RWPE1 (cell line): ENCODE data around the gene OR51A4.
"Not testable (repeated sequence)": the region's sequence is repeated elsewhere in the genome, so short reads cannot be mapped to it uniquely, and the experiment has no call there.

Experiments
- CTCF ChIA-PET: fragments of 350-600 bp; sonication (Branson Sonifier 250); formaldehyde crosslinking; extraction: SDS; loops from one replicate; lab custom pipeline; 2021; lab: Yijun Ruan, JAX
- POLR2A ChIA-PET: fragments of 400-600 bp; formaldehyde crosslinking; extraction: SDS; loops from one replicate; lab custom pipeline; 2020; ENCODE audit warnings: antibody characterized with exemption; ENCODE audit not compliant: low non-redundant PET; lab: Yijun Ruan, JAX
- DNase-seq: peaks from one replicate; pipeline ENCODE4 v3.0.0; 2012; ENCODE audit warnings: low spot score
- H3K27ac ChIP-seq: fragments of 450-650 bp; 2 replicates; pipeline ENCODE4 v1.5.1; 2017
- CTCF ChIP-seq: fragments of 450-650 bp; conservative IDR thresholded peaks from 2 replicates; pipeline ENCODE4 v1.5.1; 2017; ENCODE audit warnings: low read depth, mild to moderate bottlenecking

The OR51A4 gene

GRCh38 chr11:4975436-4975835, 28.0 kb upstream of the OR51A4 start:
- ChIA-PET POLR2A (no interaction called here), CTCF (no interaction called here)
- no peak for TF ChIP-seq CTCF
- no peak overlapping the region for H3K27ac ChIP-seq
- no peak for DNase-seq

- ChIA-PET POLR2A (no interaction called here), CTCF (interaction anchor here (0.8 kb wide), 1 partner anchor 276 kb away, joined by 4 read pairs; no protein-coding TSS in a partner anchor)
- DNase-seq = no peak
- no peak for TF ChIP-seq CTCF
- H3K27ac ChIP-seq = no peak overlapping the region
Measured at GRCh38 chr11:4962816-4963215, 15.4 kb upstream of the OR51A4 start.

GRCh38 chr11:4960877-4961276, 13.5 kb upstream of the OR51A4 start:
- ChIA-PET POLR2A (no interaction called here), CTCF (no interaction called here)
- DNase-seq = no peak
- no peak overlapping the region for H3K27ac ChIP-seq
- TF ChIP-seq CTCF = no peak

GRCh38 chr11:4957396-4957795, 10.0 kb upstream of the OR51A4 start:
- no peak for DNase-seq
- TF ChIP-seq CTCF = no peak
- ChIA-PET POLR2A (no interaction called here), CTCF (no interaction called here)
- no peak overlapping the region for H3K27ac ChIP-seq

- DNase-seq, H3K27ac ChIP-seq, POLR2A ChIA-PET: not testable (repeated sequence)
- CTCF ChIA-PET = interaction anchor here (0.7 kb wide), 1 partner anchor 41 kb away, joined by 3 read pairs; no protein-coding TSS in a partner anchor
Measured at GRCh38 chr11:4955613-4956012, 8.2 kb upstream of the OR51A4 start, which contains the start of gene OR51A2. OR51A2 (minus strand) TSS chr11:4955713; CDS start chr11:4955713, 0 bp downstream.

GRCh38 chr11:4936745-4937144, 10.7 kb downstream of the OR51A4 start:
- no peak for DNase-seq
- TF ChIP-seq CTCF = no peak
- ChIA-PET CTCF (no interaction called here), POLR2A (no interaction called here)
- no peak overlapping the region for H3K27ac ChIP-seq

GRCh38 chr11:4932751-4933150, 14.7 kb downstream of the OR51A4 start:
- CTCF ChIA-PET = no interaction called here
- no peak for DNase-seq

More at GRCh38 chr11:4932751-4933150, 14.7 kb downstream of the OR51A4 start:
- no peak overlapping the region for H3K27ac ChIP-seq
- TF ChIP-seq CTCF = no peak
- POLR2A ChIA-PET = no interaction called here
